HCT116 (cell line): ENCODE data around the gene KLHL25. TPM values are rescaled to one million over a fixed set of nuclear protein-coding genes. Genes with fewer than 3 reads are reported as not detected.

Experiments used
- ATAC-seq: fragments of 200-7000 bp; cut with Tn5 transposase; 2 replicates; pipeline ENCODE4 v1.9.1; 2020; ENCODE audit warnings: mild to moderate bottlenecking, moderate library complexity
- BruUV-seq: library from RNA; stranded (reverse); fragments of 400-500 nt; replicated peaks from 2 replicates; lab custom pipeline; 2021; lab: Mats Ljungman, UMichigan
- CTCF ChIA-PET: fragments of 300-600 bp; sonication (Branson Sonifier 250); formaldehyde crosslinking; loops from one replicate; lab custom pipeline; 2021; ENCODE audit warnings: antibody characterized with exemption; lab: Charles Lee
- POLR2A ChIA-PET: fragments of 300-600, 350-600 bp; sonication (Branson Sonifier 250); formaldehyde crosslinking; loops from one replicate; lab custom pipeline; 2021; ENCODE audit warnings: antibody characterized with exemption; lab: Charles Lee
- RAD21 ChIA-PET, 2 experiments: fragments of 300-600 bp; sonication (Branson Sonifier 250); formaldehyde crosslinking; loops; one replicate each; lab custom pipeline; 2023; ENCODE audit warnings: low total read pairs in 2 of 2; ENCODE audit not compliant: uncharacterized antibody in 2 of 2, unreplicated experiment in 2 of 2, low non-redundant PET in 1 of 2; lab: Charles Lee
- DNase-seq: peaks from one replicate; pipeline ENCODE4 v3.0.0-alpha.2; 2010; ENCODE audit warnings: low read depth, low spot score
- H2AFZ ChIP-seq: fragments of 200-600 bp; shearing (Covaris generic), sonication (generic); 2 replicates; pipeline ENCODE4 v1.6.1; 2017; ENCODE audit warnings: low read depth, mixed run types, mixed read lengths, antibody characterized with exemption, low read length; ENCODE audit not compliant: poor library complexity, severe bottlenecking
- H3K27ac ChIP-seq: 2 replicates; pipeline ENCODE4 v1.5.1; 2012; ENCODE audit warnings: low read depth, low read length
- H3K27me3 ChIP-seq: fragments of 200-600 bp; sonication (generic); 2 replicates; pipeline ENCODE4 v1.6.1; 2016; ENCODE audit warnings: mixed run types, low read length, mixed read lengths; ENCODE audit not compliant: insufficient read depth
- H3K36me3 ChIP-seq, 2 experiments: fragments of 200-500 bp in 1 of 2; fragments of 200-600 bp in 1 of 2; sonication (Bioruptor generic) in 1 of 2; sonication (generic) in 1 of 2; 2 replicates each; pipeline versions ENCODE4 v1.5.1 to v1.6.1; 2014 to 2016; ENCODE audit warnings: low read length in 2 of 2, inconsistent platforms in 1 of 2, mixed read lengths in 1 of 2, mixed run types in 1 of 2; ENCODE audit not compliant: insufficient read depth in 2 of 2, control insufficient read depth in 1 of 2
- H3K4me1 ChIP-seq, 2 experiments: fragments of 200-600 bp in 1 of 2; sonication (generic) in 1 of 2; 2 replicates each; pipeline versions ENCODE4 v1.5.1 to v1.6.1; 2012 to 2017; ENCODE audit warnings: low read length in 2 of 2, inconsistent platforms in 1 of 2, mild to moderate bottlenecking in 1 of 2, mixed read lengths in 1 of 2, mixed run types in 1 of 2, moderate library complexity in 1 of 2; ENCODE audit not compliant: insufficient read depth in 2 of 2, control insufficient read depth in 1 of 2
- H3K4me2 ChIP-seq: fragments of 200-600 bp; sonication (generic); 2 replicates; pipeline ENCODE4 v1.6.1; 2017; ENCODE audit warnings: mixed run types, low read length, mixed read lengths
- H3K4me3 ChIP-seq, 2 experiments: fragments of 200-600 bp in 1 of 2; sonication (generic) in 1 of 2; replicated peaks in 1 of 2; 2 replicates each; pipeline ENCODE4 v1.5.1; 2011 to 2016; ENCODE audit warnings: low read length in 2 of 2, control low read depth in 1 of 2, low read depth in 1 of 2, mild to moderate bottlenecking in 1 of 2, mixed read lengths in 1 of 2, mixed run types in 1 of 2
- H3K79me2 ChIP-seq: fragments of 200-600 bp; sonication (generic); 2 replicates; pipeline ENCODE4 v1.6.1; 2017; ENCODE audit warnings: mild to moderate bottlenecking, mixed run types, low read length, moderate library complexity, mixed read lengths; ENCODE audit not compliant: insufficient read depth
- H3K9ac ChIP-seq: fragments of 200-600 bp; sonication (generic); 2 replicates; pipeline ENCODE4 v1.6.1; 2016; ENCODE audit warnings: low read length, mixed read lengths
- H3K9me2 ChIP-seq: fragments of 200-600 bp; sonication (generic), shearing (Covaris generic); 2 replicates; pipeline ENCODE4 v1.6.1; 2017; ENCODE audit warnings: mixed run types, mild to moderate bottlenecking, moderate library complexity; ENCODE audit not compliant: insufficient read depth
- H3K9me3 ChIP-seq, 2 experiments: fragments of 200-500 bp in 1 of 2; fragments of 200-600 bp in 1 of 2; sonication (Bioruptor generic) in 1 of 2; sonication (generic) in 1 of 2; 2 replicates each; pipeline ENCODE4 v1.6.1; 2014 to 2017; ENCODE audit warnings: low read length in 2 of 2, mixed read lengths in 2 of 2, inconsistent platforms in 1 of 2, low read depth in 1 of 2, mild to moderate bottlenecking in 1 of 2, mixed run types in 1 of 2, moderate library complexity in 1 of 2; ENCODE audit not compliant: control insufficient read depth in 1 of 2, insufficient read depth in 1 of 2
- H4K20me1 ChIP-seq: fragments of 200-600 bp; sonication (generic), shearing (Covaris generic); 2 replicates; pipeline ENCODE4 v1.6.1; 2017; ENCODE audit warnings: mixed run types, mild to moderate bottlenecking, moderate library complexity; ENCODE audit not compliant: insufficient read depth
- CEBPB ChIP-seq: IDR thresholded peaks from 2 replicates; pipeline ENCODE4 v1.6.1; 2012; ENCODE audit warnings: low read depth
- EGR1 ChIP-seq: IDR thresholded peaks from 2 replicates; pipeline ENCODE4 v1.6.1; 2012; ENCODE audit warnings: low read depth
- ELF1 ChIP-seq: IDR thresholded peaks from 2 replicates; pipeline ENCODE4 v1.6.1; 2012; ENCODE audit warnings: low read depth, borderline replicate concordance
- FOSL1 ChIP-seq: IDR thresholded peaks from 2 replicates; pipeline ENCODE4 v1.6.1; 2012; ENCODE audit warnings: low read depth
- JUND ChIP-seq: IDR thresholded peaks from 2 replicates; pipeline ENCODE4 v1.6.1; 2012
- POLR2AphosphoS5 ChIP-seq: IDR thresholded peaks from 2 replicates; pipeline ENCODE4 v1.6.1; 2011; ENCODE audit warnings: mild to moderate bottlenecking, low read depth, low read length, moderate library complexity
- RAD21 ChIP-seq: IDR thresholded peaks from 2 replicates; pipeline ENCODE4 v1.6.1; 2012; ENCODE audit warnings: low read depth, mild to moderate bottlenecking
- SP1 ChIP-seq: IDR thresholded peaks from 2 replicates; pipeline ENCODE4 v1.6.1; 2012; ENCODE audit warnings: low read depth
- intact Hi-C: fragments of 100-400 bp; cut with micrococcal nuclease; formaldehyde crosslinking; loops from 2 replicates; pipeline ENCODE4 v1.10.0; 2022
- total RNA-seq: library from RNA; stranded (reverse); gene quantifications from one replicate; pipeline ENCODE4 v1.2.1, GENCODE V29; 2021; ENCODE audit not compliant: unreplicated experiment
- TF ChIP-seq, protein P1 (sequence below), 3 experiments: fragments of 200-600 bp in 1 of 3; sonication (generic) in 1 of 3; IDR thresholded peaks in 2 of 3; conservative IDR thresholded peaks in 1 of 3; 2 replicates each; pipeline ENCODE4 v1.5.1; 2012 to 2017; ENCODE audit warnings: low read depth in 2 of 3, low read length in 2 of 3, antibody characterized with exemption in 1 of 3, borderline replicate concordance in 1 of 3, control low read depth in 1 of 3, mild to moderate bottlenecking in 1 of 3, mixed read lengths in 1 of 3, mixed run types in 1 of 3, moderate library complexity in 1 of 3; ENCODE audit not compliant: insufficient read depth in 1 of 3

KLHL25 gene
- total RNA-seq, 1 experiment from 2014 or later, result 5.3 TPM

DNA sequence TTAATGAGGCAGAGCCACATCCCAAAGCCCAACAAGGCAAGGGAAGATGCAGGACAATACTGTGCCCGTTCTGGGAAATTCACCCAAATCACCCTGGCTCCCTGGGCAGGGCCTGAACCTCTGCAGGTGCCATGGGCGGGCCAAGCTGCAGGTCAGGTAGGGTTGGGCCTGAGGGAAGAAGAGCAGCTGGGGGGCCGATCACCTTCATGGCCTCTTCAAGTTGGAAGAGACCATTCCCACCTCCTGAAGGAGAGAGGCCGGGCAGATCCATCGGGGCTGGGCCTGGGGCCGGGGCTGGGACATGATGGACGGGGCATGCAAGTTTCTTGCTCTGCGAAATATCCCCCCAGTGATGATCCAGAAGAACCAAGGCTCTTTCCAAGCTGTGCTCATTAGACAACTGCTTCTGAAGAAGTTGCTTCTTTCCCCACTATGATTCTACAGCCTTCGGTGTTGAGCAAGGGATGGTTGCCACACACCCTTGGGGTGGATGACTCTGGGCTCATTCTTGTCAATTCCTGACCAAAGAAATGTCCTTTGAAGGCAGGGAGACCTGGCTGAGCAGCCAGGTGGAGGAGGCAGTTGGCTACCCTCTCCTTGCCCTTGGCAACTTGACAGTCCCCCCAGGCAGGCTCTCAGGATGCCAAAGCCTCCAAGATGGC, 38.2 kb downstream of the KLHL25 start:
- no peaks in the 10 kb centered on the region for H3K9me3 ChIP-seq
- TF ChIP-seq ELF1, result no peak
- TF ChIP-seq POLR2AphosphoS5, result no peak
- TF ChIP-seq JUND, result no peak
- TF ChIP-seq, protein P1, sequence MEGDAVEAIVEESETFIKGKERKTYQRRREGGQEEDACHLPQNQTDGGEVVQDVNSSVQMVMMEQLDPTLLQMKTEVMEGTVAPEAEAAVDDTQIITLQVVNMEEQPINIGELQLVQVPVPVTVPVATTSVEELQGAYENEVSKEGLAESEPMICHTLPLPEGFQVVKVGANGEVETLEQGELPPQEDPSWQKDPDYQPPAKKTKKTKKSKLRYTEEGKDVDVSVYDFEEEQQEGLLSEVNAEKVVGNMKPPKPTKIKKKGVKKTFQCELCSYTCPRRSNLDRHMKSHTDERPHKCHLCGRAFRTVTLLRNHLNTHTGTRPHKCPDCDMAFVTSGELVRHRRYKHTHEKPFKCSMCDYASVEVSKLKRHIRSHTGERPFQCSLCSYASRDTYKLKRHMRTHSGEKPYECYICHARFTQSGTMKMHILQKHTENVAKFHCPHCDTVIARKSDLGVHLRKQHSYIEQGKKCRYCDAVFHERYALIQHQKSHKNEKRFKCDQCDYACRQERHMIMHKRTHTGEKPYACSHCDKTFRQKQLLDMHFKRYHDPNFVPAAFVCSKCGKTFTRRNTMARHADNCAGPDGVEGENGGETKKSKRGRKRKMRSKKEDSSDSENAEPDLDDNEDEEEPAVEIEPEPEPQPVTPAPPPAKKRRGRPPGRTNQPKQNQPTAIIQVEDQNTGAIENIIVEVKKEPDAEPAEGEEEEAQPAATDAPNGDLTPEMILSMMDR (IDR thresholded peaks at IDR 0.05 in 2 of 3, conservative IDR thresholded peaks at IDR 0.05 in 1 of 3; ENCODE audit: borderline replicate concordance in 1 of 3, insufficient read depth in 1 of 3, low read depth in 2 of 3, low read length in 2 of 3), result no peak
- no peak for TF ChIP-seq CEBPB
- no peak for TF ChIP-seq FOSL1
- no peak for TF ChIP-seq RAD21
- no peaks in the 10 kb centered on the region for H3K79me2 ChIP-seq
- no peak overlapping the region for H3K9ac ChIP-seq
- H2AFZ ChIP-seq, result no peak overlapping the region
- H3K4me2 ChIP-seq, result no peak overlapping the region
- no peaks in the 10 kb centered on the region for H4K20me1 ChIP-seq
- DNase-seq (no peak), ATAC-seq (no peak)
- ChIA-PET CTCF (no interaction called here), POLR2A (no interaction called here), RAD21 (interaction anchor here in 1 of 2 experiments (0.6 kb wide), 1 partner anchor 459 kb away, joined by 3 read pairs; no protein-coding TSS in a partner anchor)
- BruUV-seq, result no TSS peak
- no peak overlapping the region for H3K4me3 ChIP-seq
- H3K27ac ChIP-seq, result no peak overlapping the region
- H3K4me1 ChIP-seq, result no peaks in the 10 kb centered on the region
- no peaks in the 10 kb centered on the region for H3K9me2 ChIP-seq
- no peaks in the 10 kb centered on the region; a peak in 1 of 4 replicates for H3K36me3 ChIP-seq
- intact Hi-C loops, result no loop called here
- H3K27me3 ChIP-seq, result no peaks in the 10 kb centered on the region

- H3K4me2 ChIP-seq, result no peak overlapping the region
- no TSS peak for BruUV-seq
- H3K4me3 ChIP-seq, result no peak overlapping the region
- no peaks in the 10 kb centered on the region for H4K20me1 ChIP-seq
- no peaks in the 10 kb centered on the region; a peak in 1 of 4 replicates for H3K36me3 ChIP-seq
- H3K27ac ChIP-seq, result no peak overlapping the region
- H3K79me2 ChIP-seq, result no peaks in the 10 kb centered on the region
- TF ChIP-seq EGR1 (no peak), SP1 (no peak), CEBPB (no peak)
- H2AFZ ChIP-seq, result no peak overlapping the region
- ChIA-PET RAD21 (interaction anchor here in 1 of 2 experiments (0.6 kb wide), 1 partner anchor 458 kb away, joined by 3 read pairs; no protein-coding TSS in a partner anchor), CTCF (no interaction called here), POLR2A (no interaction called here)
- no peaks in the 10 kb centered on the region for H3K9me2 ChIP-seq
- H3K9me3 ChIP-seq, result no peaks in the 10 kb centered on the region
- no peak overlapping the region for H3K9ac ChIP-seq
- intact Hi-C loops, result no loop called here
- ATAC-seq, result no peak
- no peak for DNase-seq
- H3K4me1 ChIP-seq, result no peaks in the 10 kb centered on the region
- no peaks in the 10 kb centered on the region for H3K27me3 ChIP-seq
Observed at GRCh38 chr15:85755942-85756341, 38.8 kb downstream of the KLHL25 start.
